Renal pelvis (tissue), 4 donors: ENCODE results near the gene PLCL2. TPM values are rescaled to one million over a fixed set of nuclear protein-coding genes. Genes with fewer than 3 reads are reported as not detected.

Experiments used
- DNase-seq: peaks from one replicate; pipeline ENCODE4 v3.0.0-alpha.2; 2013
- polyA plus RNA-seq, 3 donors: library from polyadenylated mRNA; unstranded; fragments of 120-200 nt; gene quantifications; one replicate each; pipeline ENCODE4 v1.2.1, GENCODE V29; 2013; ENCODE audit not compliant: insufficient read length in 3 of 3

The PLCL2 gene
- polyA plus RNA-seq, 3 donors, result 12.2 to 15.2 (median 13.7) TPM

- no peak for DNase-seq
Measured at GRCh38 chr3:17007284-17007683, 122.5 kb downstream of the PLCL2 start.

DNA sequence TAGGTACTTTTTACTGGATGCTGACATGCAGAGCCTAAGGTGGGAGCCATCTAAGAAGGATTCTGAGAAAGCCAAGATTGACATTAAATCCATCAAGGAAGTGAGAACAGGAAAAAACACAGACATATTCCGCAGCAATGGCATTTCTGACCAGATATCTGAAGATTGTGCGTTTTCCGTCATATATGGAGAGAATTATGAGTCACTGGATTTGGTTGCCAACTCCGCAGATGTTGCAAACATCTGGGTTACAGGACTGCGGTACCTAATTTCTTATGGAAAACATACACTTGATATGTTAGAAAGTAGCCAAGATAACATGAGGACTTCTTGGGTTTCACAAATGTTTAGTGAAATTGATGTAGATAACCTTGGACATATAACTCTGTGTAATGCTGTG, 125.1 kb downstream of the PLCL2 start:
- DNase-seq, result no peak

- no peak for DNase-seq
Measured at GRCh38 chr3:17011728-17012338, 127.1 kb downstream of the PLCL2 start.

GRCh38 chr3:17013050-17013449, 128.3 kb downstream of the PLCL2 start:
- no peak for DNase-seq

GRCh38 chr3:17013571-17013970, 128.8 kb downstream of the PLCL2 start:
- DNase-seq, result no peak

DNA sequence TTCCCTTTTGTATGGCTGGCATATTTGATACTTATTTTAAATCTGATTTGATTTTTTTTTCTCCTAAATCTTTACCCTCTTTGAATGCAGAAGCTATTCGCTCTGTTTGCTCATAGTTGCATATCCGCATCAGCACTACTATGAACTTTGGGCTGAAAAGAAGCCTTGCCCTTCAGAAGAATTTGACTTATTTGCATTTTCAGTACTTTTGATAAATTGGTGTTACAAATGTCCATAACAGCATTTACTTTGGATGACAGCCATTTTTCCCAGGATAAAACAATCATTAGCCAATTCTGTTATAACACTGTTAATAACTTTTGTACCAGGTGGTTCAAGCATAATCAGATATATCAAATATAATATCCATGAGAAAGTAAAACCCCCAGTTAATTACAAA, 129.5 kb downstream of the PLCL2 start:
- DNase-seq, result no peak

DNA sequence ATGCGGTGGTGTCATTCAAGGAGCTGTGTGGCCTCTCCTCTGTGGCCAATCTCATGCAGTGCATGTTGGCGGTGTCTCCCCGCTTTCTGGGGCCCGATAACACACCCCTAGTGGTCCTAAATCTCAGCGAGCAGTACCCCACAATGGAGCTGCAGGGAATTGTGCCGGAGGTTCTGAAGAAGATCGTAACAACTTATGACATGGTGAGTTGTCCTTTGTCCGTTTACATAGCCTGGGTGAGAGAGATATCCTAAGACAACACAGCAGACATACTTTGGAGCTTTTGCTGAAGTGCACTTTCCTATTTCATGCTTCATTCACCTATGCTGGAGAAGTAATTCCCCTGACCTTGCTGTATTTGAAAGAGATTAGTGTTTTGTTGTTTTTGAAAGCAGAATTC, 130.0 kb downstream of the PLCL2 start:
- no peak for DNase-seq

DNA sequence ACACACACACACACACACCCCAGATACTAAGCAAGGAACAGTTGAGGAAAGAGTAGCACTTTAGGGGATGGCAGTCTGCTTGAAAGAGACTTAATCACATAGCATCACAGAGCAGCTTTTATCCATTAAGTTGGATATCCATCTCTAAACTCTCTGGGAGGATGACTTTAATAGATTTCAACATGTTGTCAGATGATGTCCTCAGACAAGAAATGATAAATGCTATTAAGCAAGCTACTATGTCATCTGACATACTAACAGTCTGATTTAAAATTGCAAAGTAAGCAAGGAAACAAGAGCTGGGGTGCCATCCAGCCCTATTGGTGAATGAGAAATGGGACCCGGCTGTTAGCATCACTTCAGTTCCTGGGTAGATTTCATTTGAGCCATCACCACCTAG, 136.9 kb downstream of the PLCL2 start:
- no peak for DNase-seq

DNA sequence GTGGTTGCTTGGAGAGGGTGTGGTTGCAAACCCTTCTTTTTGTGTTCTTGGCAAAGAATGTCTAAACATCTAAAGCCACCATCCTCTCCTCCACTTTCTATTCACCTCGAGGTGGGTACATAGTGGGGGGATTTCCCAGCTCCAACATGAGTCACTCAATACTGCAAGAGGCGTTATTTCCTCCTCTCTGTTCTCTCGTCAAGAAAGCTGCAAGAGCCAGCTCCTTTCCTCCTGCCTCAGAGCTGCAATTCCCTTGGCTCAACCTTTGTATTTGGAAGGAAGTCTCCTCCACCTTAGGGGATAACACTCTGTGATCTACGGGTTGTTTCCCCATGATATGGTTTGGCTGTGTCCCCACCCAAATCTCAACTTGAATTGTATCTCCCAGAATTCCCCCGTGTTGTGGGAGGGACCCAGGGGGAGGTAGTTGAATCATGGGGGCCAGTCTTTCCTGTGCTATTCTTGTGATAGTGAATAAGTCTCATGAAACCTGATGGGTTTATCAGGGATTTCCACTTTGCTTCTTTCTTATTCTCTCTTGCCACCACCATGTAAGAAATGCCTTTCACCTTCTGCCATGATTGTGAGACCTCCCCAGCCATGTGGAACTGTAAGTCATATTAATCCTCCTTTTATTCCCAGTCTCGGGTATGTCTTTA, 138.4 kb downstream of the PLCL2 start:
- DNase-seq, result no peak

- DNase-seq, result no peak
Measured at GRCh38 chr3:17025594-17026139, 140.9 kb downstream of the PLCL2 start.

DNA sequence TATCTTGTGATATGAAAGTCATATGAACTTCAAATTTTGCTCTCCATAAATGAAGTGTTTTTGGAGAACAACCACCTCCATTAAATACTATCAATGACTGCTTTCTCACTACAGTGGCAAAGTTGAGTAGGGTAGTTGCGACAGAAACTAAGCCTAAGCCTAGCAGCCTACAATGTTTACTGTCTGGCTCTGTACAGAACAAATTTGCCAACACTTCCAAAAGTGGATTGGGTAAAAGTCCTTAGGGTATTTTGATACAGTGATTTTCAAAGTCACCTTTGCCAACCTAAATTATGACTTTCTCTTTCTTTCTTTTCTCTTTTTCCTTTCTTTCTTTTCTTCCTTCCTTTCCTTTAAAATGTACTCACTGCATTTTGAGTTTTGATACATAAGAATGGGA, 142.6 kb downstream of the PLCL2 start:
- no peak for DNase-seq

- no peak for DNase-seq
Measured at GRCh38 chr3:17028363-17028762, 143.6 kb downstream of the PLCL2 start.

DNA sequence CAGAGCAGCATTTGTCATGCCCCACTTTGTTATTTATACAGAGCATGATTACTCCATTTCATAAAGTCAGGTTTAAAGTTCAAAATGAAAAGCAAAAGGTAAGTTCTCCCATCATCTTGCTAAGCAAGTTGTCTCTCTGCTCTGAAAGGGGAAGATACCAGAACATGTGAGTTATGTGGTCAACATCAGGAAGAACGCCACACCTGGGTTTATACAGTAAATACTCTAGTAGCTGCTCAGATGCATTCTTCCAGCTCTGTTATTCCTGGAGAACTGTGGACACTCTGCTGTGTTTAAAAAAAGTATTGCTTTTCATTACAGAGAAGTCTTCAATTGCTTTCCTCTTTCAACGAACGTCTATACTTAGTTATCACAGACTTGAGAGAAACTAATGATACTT, 145.7 kb downstream of the PLCL2 start:
- DNase-seq, result no peak

DNA sequence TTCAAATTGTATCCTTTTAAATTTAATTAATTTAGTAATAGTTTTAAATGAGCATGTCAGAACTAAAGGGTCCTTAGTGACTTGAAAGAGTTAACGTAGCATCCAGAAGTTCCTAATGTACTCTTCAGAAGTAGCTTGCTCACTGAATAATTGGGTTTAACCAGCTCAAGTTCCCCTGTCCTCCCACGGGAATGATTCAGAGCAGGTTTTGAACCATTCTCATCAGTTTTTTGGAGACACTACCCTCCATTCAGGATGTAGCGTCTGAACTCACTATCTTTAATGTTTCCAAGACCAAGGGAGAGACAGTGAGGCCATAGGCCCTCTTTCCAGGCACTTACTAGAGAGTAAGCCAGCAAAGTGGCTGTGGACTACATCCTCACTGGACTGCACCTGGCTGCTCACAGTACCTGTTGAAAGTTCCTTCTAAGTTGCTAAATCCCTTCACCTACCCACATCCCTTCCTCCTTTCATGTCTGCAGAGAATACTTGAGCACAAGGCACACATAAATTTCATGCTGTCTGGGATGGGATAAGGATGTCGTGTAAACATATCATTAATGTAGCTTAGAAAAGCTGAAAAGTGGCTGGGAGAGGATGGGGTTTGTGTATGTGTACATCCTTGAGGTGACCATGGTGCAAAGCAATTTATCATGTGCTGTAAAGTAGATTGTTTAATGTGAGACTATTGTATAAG, 146.3 kb downstream of the PLCL2 start:
- peak; percentile 42 for DNase-seq

GRCh38 chr3:17032407-17033034, 147.8 kb downstream of the PLCL2 start:
- no peak for DNase-seq

DNA sequence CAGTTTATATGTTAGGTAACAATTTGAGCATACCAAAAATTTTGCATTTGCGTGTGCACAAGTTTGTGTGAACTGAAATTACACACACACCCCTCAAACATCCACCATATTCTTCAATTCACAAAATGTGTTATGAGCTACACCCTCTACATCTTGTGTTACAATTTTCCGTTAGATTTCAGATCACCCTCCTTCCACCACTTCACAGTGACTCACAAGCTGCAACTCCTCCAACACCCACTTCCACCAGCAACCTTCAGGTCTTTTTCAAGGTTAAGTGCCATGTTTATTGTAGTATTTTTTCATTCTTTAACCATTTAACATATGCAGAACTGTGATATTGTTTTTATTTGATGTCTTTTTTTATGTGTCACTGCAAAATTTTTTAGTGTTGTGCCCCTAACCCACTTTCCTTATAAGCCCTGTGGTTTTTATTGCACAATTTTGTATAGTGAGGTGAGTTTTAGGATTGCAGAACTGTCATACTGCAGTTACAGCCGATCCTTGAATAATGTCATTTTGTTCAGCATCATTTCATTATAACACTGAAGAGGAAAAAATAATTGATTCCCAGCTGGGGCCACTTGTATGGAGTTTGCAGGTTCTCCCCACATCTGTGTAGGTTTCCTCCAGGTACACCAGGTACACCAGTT, 148.9 kb downstream of the PLCL2 start:
- DNase-seq, result no peak

DNA sequence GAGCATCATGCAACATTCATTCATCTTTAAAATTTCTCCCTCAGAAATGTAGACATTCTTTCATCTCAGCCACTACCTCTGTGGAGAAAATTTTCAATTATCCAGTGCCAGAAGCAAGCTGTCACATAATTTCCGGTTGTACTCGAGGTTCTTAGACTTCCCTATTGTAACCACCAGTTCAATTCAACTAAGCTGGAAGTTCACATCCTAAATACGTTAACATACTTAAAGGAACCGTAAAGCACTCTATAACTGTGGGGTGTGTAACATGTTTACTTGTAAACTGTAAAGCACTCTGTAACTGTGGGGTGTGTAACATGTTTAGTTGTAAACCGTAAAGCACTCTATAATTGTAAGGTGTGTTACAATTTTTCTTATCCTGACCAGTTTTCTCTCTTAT, 150.3 kb downstream of the PLCL2 start:
- DNase-seq, result no peak

DNA sequence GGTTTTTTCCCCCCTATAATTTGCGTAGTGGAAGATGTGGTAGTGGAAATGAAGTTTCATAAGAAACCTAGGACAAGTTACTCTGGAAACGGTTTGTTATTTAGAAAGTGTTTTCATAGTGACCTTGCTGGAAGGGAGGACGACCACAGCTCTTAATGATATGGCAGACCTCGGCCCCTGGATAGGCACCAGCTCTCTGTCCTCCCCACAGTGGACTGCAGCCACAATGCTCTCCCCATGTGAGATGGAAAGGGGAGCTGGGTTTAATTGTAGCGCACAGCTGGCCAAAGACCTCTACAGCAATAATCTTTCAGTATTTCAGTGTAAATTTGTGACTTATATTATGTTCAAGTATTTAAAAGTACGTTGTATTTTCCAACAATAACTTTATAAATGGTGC, 151.2 kb downstream of the PLCL2 start:
- no peak for DNase-seq

DNA sequence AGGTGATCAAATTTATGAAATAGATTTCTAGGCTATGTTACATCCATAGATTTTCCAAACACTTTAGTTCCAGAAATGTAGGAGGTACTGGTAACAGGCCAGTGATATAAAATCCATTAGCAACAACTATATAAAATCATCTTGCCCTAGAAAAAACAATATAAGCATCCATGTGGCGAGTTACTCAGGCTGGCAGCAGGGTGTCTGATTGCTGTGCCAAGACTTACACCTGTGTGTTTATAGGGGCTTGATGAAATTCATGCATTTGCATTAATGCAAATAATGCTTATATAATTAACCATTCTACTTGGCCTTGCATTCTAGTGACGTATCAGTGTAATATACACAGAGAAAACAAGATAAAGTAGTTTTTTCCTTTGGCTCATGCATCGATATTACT, 153.4 kb downstream of the PLCL2 start:
- DNase-seq, result no peak

- DNase-seq, result no peak
Measured at GRCh38 chr3:17038900-17039553, 154.3 kb downstream of the PLCL2 start.

DNA sequence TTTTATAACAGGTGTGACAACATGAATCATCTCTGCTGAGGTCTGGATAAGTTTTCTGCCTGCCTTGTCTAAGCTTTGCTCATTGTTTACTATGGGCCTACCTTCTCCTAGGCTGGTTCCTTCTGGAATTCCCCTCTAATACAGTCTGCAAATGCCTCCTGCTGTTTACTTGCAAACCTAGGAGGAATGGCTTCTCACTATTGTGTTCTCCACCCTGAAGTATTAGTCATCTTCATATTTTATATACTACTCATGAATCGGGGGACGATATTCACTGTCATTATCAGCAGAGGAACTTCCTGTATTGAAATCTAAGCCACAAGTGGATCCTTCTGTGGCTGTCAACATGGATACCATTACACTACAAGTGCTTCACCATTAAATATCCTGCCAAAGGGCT, 154.8 kb downstream of the PLCL2 start:
- DNase-seq, result no peak
